ENCODE measurements around the gene FRMPD3. TPM values are rescaled to one million over a fixed set of nuclear protein-coding genes. Genes with fewer than 3 reads are reported as not detected.

FRMPD3 gene
- 0.05 TPM for total RNA-seq
- long read RNA-seq, result 0 reads

- no peak for DNase-seq (ENCODE audit: low spot score)
- intact Hi-C loops (cut with DNase I), result no loop called here
Observed at GRCh38 chrX:107448998-107449835, at the start of gene FRMPD3. FRMPD3 (plus strand) TSS chrX:107449652; CDS start chrX:107526589, 76,937 bp downstream.

- DNase-seq (ENCODE audit: low spot score), result no peak
- intact Hi-C loops (cut with DNase I), result no loop called here
Observed at GRCh38 chrX:107420571-107420970, 28.9 kb upstream of the FRMPD3 start.

- DNase-seq (ENCODE audit: low spot score), result no peak
- intact Hi-C loops (cut with DNase I), result no loop called here
Observed at GRCh38 chrX:107421337-107421861, 28.1 kb upstream of the FRMPD3 start.

- DNase-seq (ENCODE audit: low spot score), result no peak
- intact Hi-C loops (cut with DNase I), result no loop called here
Observed at GRCh38 chrX:107429090-107429489, 20.4 kb upstream of the FRMPD3 start.

- intact Hi-C loops (cut with DNase I), result no loop called here
- DNase-seq (ENCODE audit: low spot score), result no peak
Observed at GRCh38 chrX:107440187-107440586, 9.3 kb upstream of the FRMPD3 start.

- DNase-seq (ENCODE audit: low spot score), result no peak
- intact Hi-C loops (cut with DNase I), result no loop called here
Observed at GRCh38 chrX:107440692-107441091, 8.8 kb upstream of the FRMPD3 start.

GRCh38 chrX:107442914-107443527 is 6.4 kb upstream of the FRMPD3 start:
- no peak for DNase-seq (ENCODE audit: low spot score)
- intact Hi-C loops (cut with DNase I), result no loop called here

GRCh38 chrX:107445146-107445545 is 4.3 kb upstream of the FRMPD3 start:
- DNase-seq (ENCODE audit: low spot score), result no peak
- intact Hi-C loops (cut with DNase I), result no loop called here

- no peak for DNase-seq (ENCODE audit: low spot score)
- intact Hi-C loops (cut with DNase I), result no loop called here
Observed at GRCh38 chrX:107445631-107446030, 3.8 kb upstream of the FRMPD3 start.

- intact Hi-C loops (cut with DNase I), result no loop called here
Observed at GRCh38 chrX:107447642-107448041, 1.8 kb upstream of the FRMPD3 start.

GRCh38 chrX:107448625-107448997 is 841 bp upstream of the FRMPD3 start:
- intact Hi-C loops (cut with DNase I), result no loop called here
- no peak for DNase-seq (ENCODE audit: low spot score)

More at GRCh38 chrX:107447642-107448041, 1.8 kb upstream of the FRMPD3 start:
- DNase-seq (ENCODE audit: low spot score), result no peak

GRCh38 chrX:107450823-107451509 is 1.5 kb downstream of the FRMPD3 start:
- DNase-seq (ENCODE audit: low spot score), result no peak
- intact Hi-C loops (cut with DNase I), result no loop called here

GRCh38 chrX:107451731-107452130 is 2.3 kb downstream of the FRMPD3 start:
- intact Hi-C loops (cut with DNase I), result no loop called here

GRCh38 chrX:107452581-107452980 is 3.1 kb downstream of the FRMPD3 start:
- DNase-seq (ENCODE audit: low spot score), result no peak
- intact Hi-C loops (cut with DNase I), result no loop called here

More at GRCh38 chrX:107451731-107452130, 2.3 kb downstream of the FRMPD3 start:
- no peak for DNase-seq (ENCODE audit: low spot score)

GRCh38 chrX:107454302-107454701 is 4.8 kb downstream of the FRMPD3 start:
- no peak for DNase-seq (ENCODE audit: low spot score)

GRCh38 chrX:107457289-107457688 is 7.8 kb downstream of the FRMPD3 start:
- intact Hi-C loops (cut with DNase I), result no loop called here
- no peak for DNase-seq (ENCODE audit: low spot score)

More at GRCh38 chrX:107454302-107454701, 4.8 kb downstream of the FRMPD3 start:
- intact Hi-C loops (cut with DNase I), result no loop called here

- no peak for DNase-seq (ENCODE audit: low spot score)
- intact Hi-C loops (cut with DNase I), result no loop called here
Observed at GRCh38 chrX:107465932-107466620, 16.6 kb downstream of the FRMPD3 start.

- no peak for DNase-seq (ENCODE audit: low spot score)
- intact Hi-C loops (cut with DNase I), result no loop called here
Observed at GRCh38 chrX:107467271-107467670, 17.8 kb downstream of the FRMPD3 start.

GRCh38 chrX:107470198-107470597 is 20.7 kb downstream of the FRMPD3 start:
- intact Hi-C loops (cut with DNase I), result no loop called here
- no peak for DNase-seq (ENCODE audit: low spot score)

GRCh38 chrX:107470971-107471370 is 21.5 kb downstream of the FRMPD3 start:
- no peak for DNase-seq (ENCODE audit: low spot score)
- intact Hi-C loops (cut with DNase I), result no loop called here

Data from cardiac septum (tissue), 1 donor.